Mucosa of rectum (tissue), 2 donors: ENCODE results near the gene RBM47.
"Not testable (repeated sequence)": the region's sequence is repeated elsewhere in the genome, so short reads cannot be mapped to it uniquely, and the experiment has no call there.

Source experiments
- H3K27ac ChIP-seq, 2 donors: one replicate each; pipeline ENCODE4 v1.7.0; 2013; ENCODE audit warnings: inconsistent platforms in 2 of 2, low read depth in 2 of 2, low read length in 2 of 2
- H3K27me3 ChIP-seq, 2 donors: one replicate each; pipeline ENCODE4 v1.7.0; 2013; ENCODE audit warnings: low read length in 2 of 2; ENCODE audit not compliant: control insufficient read depth in 2 of 2, insufficient read depth in 2 of 2
- H3K36me3 ChIP-seq, 2 donors: one replicate each; pipeline ENCODE4 v1.7.0; 2013; ENCODE audit warnings: low read length in 2 of 2; ENCODE audit not compliant: control insufficient read depth in 2 of 2, insufficient read depth in 2 of 2
- H3K4me1 ChIP-seq, 2 donors: one replicate each; pipeline ENCODE4 v1.7.0; 2013; ENCODE audit warnings: low read length in 2 of 2, mild to moderate bottlenecking in 1 of 2; ENCODE audit not compliant: control insufficient read depth in 2 of 2, insufficient read depth in 2 of 2
- H3K4me3 ChIP-seq, 2 donors: one replicate each; pipeline ENCODE4 v1.7.0; 2013; ENCODE audit warnings: low read length in 2 of 2
- H3K9ac ChIP-seq, 2 donors: one replicate each; pipeline ENCODE4 v1.7.0; 2013; ENCODE audit warnings: low read length in 2 of 2, low read depth in 1 of 2, mild to moderate bottlenecking in 1 of 2
- H3K9me3 ChIP-seq, 2 donors: one replicate each; pipeline ENCODE4 v1.7.0; 2013; ENCODE audit warnings: low read length in 2 of 2; ENCODE audit not compliant: control insufficient read depth in 2 of 2
- donor health status: healthy.
- donor health status: Normal muscosa, but diverticular disease.

RBM47 gene

DNA sequence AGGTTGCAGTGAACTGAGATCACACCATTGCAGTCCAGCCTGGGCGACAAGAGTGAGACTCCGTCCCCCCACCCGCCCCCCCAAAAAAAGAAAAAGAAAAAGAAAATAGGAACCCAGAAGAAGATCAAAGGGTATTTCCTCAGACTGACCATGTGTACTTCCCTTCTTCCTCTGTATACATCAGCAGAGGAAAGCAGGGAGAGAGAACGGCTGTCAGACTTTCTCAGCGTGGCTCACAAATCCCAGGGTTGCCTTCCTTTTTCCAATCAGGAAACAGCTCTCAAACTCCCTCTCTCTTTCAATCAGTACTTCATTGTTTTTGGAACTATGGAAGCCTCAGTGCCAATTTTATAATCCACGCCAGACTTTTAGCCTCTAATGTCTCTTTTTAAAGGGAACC, 235.4 kb downstream of the RBM47 start:
- Histone ChIP-seq H3K9me3 (no peaks in the 10 kb centered on the region), H3K27me3 (no peaks in the 10 kb centered on the region), H3K4me1 (peaks cover 2 to 3% of the 10 kb centered on the region in 2 donors), H3K27ac (no peak overlapping the region), H3K36me3 (no peaks in the 10 kb centered on the region), H3K9ac (no peak overlapping the region), H3K4me3 (no peak overlapping the region)

DNA sequence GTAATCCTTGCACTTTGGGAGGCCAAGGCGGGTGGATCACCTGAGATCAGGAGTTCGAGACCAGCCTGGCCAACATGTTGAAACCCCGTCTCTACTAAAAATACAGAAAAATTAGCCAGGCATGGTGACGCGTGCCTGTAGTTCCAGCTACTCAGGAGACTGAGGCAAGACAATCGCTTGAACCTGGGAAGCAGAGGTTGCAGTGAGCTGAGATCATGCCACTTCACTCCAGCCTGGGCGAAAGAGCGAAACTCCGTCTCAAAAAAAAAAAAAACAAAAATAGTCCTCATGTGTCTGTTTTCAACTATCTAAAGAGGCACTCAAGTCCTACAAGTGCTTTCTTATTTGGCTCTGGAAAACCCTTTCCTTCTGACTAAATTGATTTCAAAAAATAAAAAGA, 237.4 kb downstream of the RBM47 start:
- H3K4me3 ChIP-seq, H3K27ac ChIP-seq: not testable (repeated sequence)

DNA sequence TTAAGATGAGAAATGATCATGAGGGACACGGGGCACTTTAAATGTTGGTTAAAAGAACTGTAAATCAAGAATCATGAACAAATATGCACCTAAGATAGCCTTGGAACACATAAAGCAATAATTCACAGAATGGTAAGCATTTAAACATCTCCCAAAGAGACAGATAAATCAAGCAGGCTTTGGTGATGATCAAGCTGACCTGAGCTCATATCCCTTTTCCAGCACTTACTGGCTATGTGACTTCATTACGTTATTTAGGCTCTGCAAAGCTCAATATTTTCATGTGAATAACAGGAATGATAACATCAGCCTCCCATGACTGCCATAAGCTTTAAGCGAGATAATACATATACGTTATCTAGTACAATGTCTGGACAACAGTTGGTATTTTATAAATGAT, 239.7 kb downstream of the RBM47 start:
- no peaks in the 10 kb centered on the region for H3K9me3 ChIP-seq
- H3K27ac ChIP-seq = no peak overlapping the region
- no peak overlapping the region for H3K4me3 ChIP-seq
- no peaks in the 10 kb centered on the region for H3K36me3 ChIP-seq
- H3K27me3 ChIP-seq = no peaks in the 10 kb centered on the region
- no peak overlapping the region for H3K9ac ChIP-seq
- H3K4me1 ChIP-seq = no peaks in the 10 kb centered on the region

More for the DNA sequence above, 237.4 kb downstream of the RBM47 start:
- H3K9me3 ChIP-seq, H3K9ac ChIP-seq, H3K36me3 ChIP-seq, H3K27me3 ChIP-seq, H3K4me1 ChIP-seq: not testable (repeated sequence)

DNA sequence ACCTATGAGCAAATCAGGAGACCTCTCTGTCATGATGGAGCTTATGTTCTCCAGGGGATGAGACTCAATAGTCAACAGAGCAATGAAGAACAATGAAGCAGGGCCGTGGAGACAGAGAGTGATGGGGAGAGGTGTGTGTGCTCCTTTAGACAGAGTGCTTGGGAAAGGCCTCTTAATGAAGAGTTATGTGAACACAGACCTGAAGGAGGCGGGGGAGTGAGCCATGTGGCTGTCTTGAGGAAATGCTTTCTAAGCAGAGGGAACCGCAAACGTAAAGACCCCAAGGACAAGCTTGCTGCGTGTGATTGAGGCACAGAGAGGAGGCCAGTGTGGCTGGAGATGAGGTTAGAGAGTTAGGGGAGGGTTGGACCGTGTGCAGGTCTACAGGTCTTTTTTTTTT, 241.4 kb downstream of the RBM47 start:
- Histone ChIP-seq H3K4me3 (no peak overlapping the region), H3K9me3 (no peaks in the 10 kb centered on the region), H3K27me3 (no peaks in the 10 kb centered on the region), H3K9ac (no peak overlapping the region), H3K36me3 (no peaks in the 10 kb centered on the region), H3K4me1 (no peaks in the 10 kb centered on the region), H3K27ac (no peak overlapping the region)

DNA sequence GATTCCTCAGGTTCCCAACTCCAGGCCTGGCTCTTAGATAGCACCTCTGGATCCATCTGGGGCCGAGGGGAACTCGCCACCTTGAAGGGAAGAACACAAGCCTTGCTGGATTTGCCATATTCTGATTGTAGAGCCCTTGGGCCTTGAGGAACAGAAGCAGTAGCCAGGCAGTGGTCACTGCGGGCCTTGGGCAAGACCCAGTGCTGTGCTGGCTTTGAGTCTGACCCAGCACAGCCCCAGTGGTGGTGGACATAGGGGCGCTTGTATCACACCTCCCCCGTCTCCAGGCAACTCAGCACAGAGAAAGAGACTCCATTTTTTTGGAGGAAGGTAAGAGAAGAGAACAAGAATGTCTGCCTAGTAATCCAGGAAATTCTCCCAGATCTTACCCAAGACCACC, 249.0 kb downstream of the RBM47 start:
- H3K27me3 ChIP-seq = no peaks in the 10 kb centered on the region
- H3K4me1 ChIP-seq = peaks cover 12 to 25% of the 10 kb centered on the region in 2 donors
- no peak overlapping the region for H3K4me3 ChIP-seq
- H3K9ac ChIP-seq = no peak overlapping the region
- no peaks in the 10 kb centered on the region for H3K36me3 ChIP-seq
- H3K9me3 ChIP-seq = no peaks in the 10 kb centered on the region
- no peak overlapping the region for H3K27ac ChIP-seq

DNA sequence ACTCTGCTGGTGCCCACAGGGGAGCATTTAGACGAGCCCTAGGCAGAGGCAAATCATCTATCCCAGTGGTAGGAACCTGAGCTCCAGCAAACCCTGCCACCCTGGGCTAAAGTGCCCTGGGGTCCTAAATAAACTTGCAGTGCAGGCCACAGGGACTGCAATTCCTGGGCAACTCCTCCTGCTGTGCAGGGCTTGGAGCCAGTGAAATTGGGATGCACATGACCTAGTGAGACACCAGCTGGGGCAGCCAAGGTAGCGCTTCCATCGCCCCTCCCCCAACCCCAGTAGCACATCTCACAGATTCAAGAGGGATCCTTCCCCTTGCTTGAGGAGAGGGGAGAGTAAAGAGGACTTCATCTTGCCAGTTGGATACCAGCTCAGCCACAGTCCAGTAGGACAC, 250.4 kb downstream of the RBM47 start:
- Histone ChIP-seq H3K27me3 (no peaks in the 10 kb centered on the region), H3K9ac (no peak overlapping the region), H3K4me1 (peaks cover 12 to 25% of the 10 kb centered on the region in 2 donors), H3K36me3 (no peaks in the 10 kb centered on the region), H3K27ac (no peak overlapping the region), H3K4me3 (no peak overlapping the region), H3K9me3 (no peaks in the 10 kb centered on the region)

DNA sequence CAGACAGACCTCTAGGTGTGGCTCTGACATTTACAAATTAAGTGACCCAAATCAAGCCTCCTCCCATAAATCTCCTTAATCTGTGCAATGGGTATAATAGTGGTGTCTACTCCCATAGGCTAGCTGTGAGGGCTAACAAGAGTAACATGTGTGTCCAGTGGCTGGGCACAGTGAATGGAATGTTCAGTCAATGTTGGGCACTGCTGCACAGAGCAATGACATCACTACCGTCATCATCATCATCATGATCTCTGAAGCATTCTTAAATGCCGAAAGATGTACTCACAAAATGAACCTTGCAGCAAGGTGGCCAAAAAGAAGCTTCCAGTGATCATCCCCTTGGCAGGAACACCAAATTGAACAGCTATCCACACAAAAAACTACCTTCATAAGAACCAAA, 251.0 kb downstream of the RBM47 start:
- H3K4me1 ChIP-seq = peaks cover 12 to 25% of the 10 kb centered on the region in 2 donors
- no peaks in the 10 kb centered on the region for H3K36me3 ChIP-seq
- H3K27me3 ChIP-seq = no peaks in the 10 kb centered on the region
- H3K27ac ChIP-seq = peak overlapping the region; percentile 67 to 82
- no peaks in the 10 kb centered on the region for H3K9me3 ChIP-seq
- no peak overlapping the region for H3K4me3 ChIP-seq
- no peak overlapping the region for H3K9ac ChIP-seq

DNA sequence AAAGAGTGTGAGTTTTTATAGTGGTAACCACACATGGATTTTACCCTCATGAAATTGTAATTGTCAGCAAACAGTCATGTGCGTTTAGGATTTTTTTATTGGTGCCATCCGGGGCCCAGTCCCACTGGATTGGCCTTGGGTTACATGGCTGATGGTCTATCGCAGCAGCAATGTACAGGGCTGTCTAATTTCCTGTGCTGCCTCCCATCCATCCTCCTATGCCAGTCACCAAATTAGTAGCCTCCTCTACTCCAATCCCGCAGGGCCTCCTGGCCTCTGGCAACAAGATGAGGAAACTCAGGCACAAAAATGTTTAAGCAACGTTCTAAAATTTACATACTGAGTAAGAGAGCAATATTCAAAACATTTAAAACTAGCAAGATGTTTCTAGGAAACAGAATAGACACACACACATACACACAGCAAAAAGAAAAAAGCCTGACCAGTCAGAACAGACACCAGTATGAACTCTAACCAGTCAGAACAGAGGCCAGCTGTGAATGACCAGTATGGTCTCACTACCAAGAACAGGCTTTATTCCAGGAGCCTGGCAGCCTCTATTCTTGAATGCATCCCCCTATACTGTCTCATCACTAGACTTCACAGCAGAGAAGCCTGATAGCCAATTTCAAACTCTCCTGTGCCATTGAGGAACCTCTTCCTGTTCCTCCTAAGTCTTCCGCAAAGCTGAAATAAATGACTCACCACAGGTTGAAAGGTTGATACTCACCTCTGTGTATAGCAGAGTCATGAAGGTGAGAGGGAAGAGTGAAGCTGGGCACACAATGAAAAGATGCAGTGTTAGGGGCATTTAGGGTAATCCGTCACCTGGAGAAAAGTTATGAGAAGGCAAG, 251.9 kb downstream of the RBM47 start:
- Histone ChIP-seq H3K4me3 (no peak overlapping the region), H3K4me1 (peaks cover 12 to 25% of the 10 kb centered on the region in 2 donors), H3K9ac (no peak overlapping the region), H3K27ac (peak overlapping the region; percentile 67 to 82), H3K36me3 (no peaks in the 10 kb centered on the region), H3K27me3 (no peaks in the 10 kb centered on the region), H3K9me3 (no peaks in the 10 kb centered on the region)

DNA sequence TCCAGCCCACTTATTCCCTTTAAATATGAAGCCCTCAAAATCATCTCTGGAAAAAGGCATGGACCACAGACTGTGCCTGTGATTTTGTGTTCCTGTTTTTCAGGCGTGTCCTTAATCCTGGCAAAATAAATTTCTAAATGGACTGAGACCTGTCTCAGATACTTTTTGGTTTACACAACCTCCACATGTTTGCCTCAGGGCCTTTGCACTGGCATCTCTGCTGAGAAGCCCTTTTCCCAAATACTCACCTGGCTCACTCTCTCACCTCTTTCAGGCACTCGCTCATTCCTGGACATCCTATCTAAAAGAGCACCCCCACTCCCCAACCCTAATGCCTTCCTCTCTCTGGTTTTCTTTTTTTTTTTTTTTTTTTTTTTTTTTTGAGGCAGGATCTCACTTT, 254.0 kb downstream of the RBM47 start:
- Histone ChIP-seq H3K4me1 (peaks cover 12 to 34% of the 10 kb centered on the region in 2 donors), H3K27ac (no peak overlapping the region), H3K9me3 (no peaks in the 10 kb centered on the region), H3K4me3 (no peak overlapping the region), H3K36me3 (no peaks in the 10 kb centered on the region), H3K9ac (no peak overlapping the region), H3K27me3 (no peaks in the 10 kb centered on the region)

DNA sequence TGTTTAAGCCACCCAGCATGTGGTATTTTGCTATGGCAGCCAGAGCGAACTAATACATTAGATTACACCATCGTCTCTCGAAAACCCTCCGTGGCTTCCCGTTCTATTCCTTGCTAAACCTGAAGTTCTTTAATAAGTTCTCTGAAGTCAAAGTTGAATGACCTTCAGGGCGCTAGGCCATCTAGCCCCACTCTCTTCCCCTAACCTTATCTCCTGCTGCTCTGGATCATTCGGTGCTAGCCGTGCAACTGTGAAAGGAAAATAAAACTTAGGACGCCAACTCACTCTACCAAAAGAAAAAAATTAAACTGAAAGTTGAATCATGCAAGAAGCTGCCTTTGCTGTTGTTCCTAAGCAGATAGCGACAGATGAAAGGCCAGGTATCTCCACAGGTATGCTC, 254.6 kb downstream of the RBM47 start:
- no peak overlapping the region for H3K27ac ChIP-seq

More for the DNA sequence above, 254.6 kb downstream of the RBM47 start:
- Histone ChIP-seq H3K4me1 (peaks cover 13 to 32% of the 10 kb centered on the region in 2 donors), H3K27me3 (no peaks in the 10 kb centered on the region), H3K9ac (no peak overlapping the region), H3K9me3 (no peaks in the 10 kb centered on the region), H3K4me3 (no peak overlapping the region), H3K36me3 (no peaks in the 10 kb centered on the region)
